Measurements from ENCODE around the gene ANXA6. TPM values are rescaled to one million over a fixed set of nuclear protein-coding genes. Genes with fewer than 3 reads are reported as not detected.
A peak's percentile ranks its signal among the peaks of the same experiment; 100 is the strongest.

ANXA6 gene
- total RNA-seq, 1 donor from 2014 or later = 320 TPM

DNA sequence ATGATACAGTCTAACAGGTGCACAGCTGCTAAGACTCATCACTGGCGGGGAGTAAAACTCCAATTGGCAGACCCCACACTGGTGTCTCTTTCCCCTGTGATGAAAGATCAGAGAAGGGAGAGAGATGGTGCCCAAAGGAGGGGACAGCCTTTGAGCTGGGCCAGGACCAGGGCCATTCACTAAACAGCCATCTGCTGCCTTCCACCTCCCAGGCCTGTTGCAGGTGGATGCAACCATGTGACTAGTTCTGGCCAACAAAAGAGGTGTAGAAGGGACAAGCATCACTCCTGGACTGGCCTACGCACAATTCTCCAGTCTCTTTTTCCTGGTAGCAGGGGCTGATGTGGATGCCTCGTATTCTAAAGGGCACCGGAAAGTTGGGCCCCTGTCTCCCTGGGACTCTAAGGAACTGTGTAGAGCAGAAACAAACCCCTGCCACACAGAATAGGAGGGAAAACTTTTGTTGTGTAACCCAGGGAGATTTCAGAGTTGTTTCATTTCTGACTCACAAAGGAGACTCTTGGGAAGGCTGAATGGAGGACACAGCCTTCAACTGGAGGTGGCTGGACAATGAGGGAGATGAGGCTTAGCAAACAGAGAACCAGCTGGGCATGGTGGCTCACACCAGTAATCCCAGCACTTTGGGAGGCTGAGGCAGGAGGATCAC lies 103.7 kb downstream of the ANXA6 start:
- Mint-ChIP-seq H3K9me3 (ENCODE audit: unreplicated experiment) (peaks cover 2% of the 10 kb centered on the region), H3K4me3 (ENCODE audit: unreplicated experiment) (no peak overlapping the region), H3K27me3 (ENCODE audit: low read depth, unreplicated experiment) (no peaks in the 10 kb centered on the region), H3K4me1 (ENCODE audit: low read depth, unreplicated experiment) (peaks cover 14% of the 10 kb centered on the region), H3K36me3 (ENCODE audit: low read depth, unreplicated experiment) (peaks cover 22% of the 10 kb centered on the region), H3K27ac (ENCODE audit: unreplicated experiment) (no peak overlapping the region)
- no peak for TF ChIP-seq EZH2 (IDR thresholded peaks at IDR 0.05; ENCODE audit: insufficient read depth, low read length)
- TF ChIP-seq, protein P1, sequence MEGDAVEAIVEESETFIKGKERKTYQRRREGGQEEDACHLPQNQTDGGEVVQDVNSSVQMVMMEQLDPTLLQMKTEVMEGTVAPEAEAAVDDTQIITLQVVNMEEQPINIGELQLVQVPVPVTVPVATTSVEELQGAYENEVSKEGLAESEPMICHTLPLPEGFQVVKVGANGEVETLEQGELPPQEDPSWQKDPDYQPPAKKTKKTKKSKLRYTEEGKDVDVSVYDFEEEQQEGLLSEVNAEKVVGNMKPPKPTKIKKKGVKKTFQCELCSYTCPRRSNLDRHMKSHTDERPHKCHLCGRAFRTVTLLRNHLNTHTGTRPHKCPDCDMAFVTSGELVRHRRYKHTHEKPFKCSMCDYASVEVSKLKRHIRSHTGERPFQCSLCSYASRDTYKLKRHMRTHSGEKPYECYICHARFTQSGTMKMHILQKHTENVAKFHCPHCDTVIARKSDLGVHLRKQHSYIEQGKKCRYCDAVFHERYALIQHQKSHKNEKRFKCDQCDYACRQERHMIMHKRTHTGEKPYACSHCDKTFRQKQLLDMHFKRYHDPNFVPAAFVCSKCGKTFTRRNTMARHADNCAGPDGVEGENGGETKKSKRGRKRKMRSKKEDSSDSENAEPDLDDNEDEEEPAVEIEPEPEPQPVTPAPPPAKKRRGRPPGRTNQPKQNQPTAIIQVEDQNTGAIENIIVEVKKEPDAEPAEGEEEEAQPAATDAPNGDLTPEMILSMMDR (IDR thresholded peaks at IDR 0.05; ENCODE audit: insufficient read depth, low read depth, low read length) = no peak
- Histone ChIP-seq H3K36me3 (ENCODE audit: insufficient read depth, low read length) (peaks cover 13% of the 10 kb centered on the region), H3K4me1 (ENCODE audit: insufficient read depth, low read length) (peaks cover 16% of the 10 kb centered on the region), H3K27me3 (ENCODE audit: insufficient read depth, low read length) (no peaks in the 10 kb centered on the region), H3K9me3 (ENCODE audit: insufficient read depth, low read depth, low read length) (no peaks in the 10 kb centered on the region), H3K4me3 (ENCODE audit: insufficient read depth, low read depth, low read length) (no peak overlapping the region), H3K9ac (ENCODE audit: low read length) (no peak overlapping the region), H2AFZ (ENCODE audit: low read depth, low read length) (no peak overlapping the region), H4K20me1 (ENCODE audit: insufficient read depth, low read length) (peaks cover 29% of the 10 kb centered on the region), H3K79me2 (ENCODE audit: insufficient read depth, low read length) (no peaks in the 10 kb centered on the region), H3K4me2 (ENCODE audit: low read length) (no peak overlapping the region), H3K27ac (ENCODE audit: low read depth, low read length) (no peak overlapping the region)
- FAIRE-seq (no peak), DNase-seq (ENCODE audit: low read depth) (no peak)

DNA sequence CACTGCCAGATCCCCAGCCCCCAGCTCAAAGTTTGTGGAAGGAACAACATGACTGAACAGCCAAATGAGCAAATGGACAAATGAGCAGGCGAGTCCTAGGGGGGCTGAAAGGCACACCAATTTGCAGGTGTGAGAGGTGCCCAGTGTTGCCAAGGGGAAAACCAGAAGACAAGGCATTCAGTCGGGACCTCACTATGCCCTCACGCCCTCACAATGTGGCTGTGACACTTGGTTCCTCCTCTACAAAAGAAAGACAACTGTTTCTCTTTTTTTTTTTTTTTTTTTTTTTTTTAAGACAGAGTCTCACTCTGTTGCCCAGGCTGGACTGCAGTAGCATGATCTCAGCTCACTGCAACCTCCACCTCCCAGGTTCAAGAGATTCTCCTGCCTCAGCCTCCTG lies 104.7 kb downstream of the ANXA6 start:
- H3K4me1 Mint-ChIP-seq (ENCODE audit: low read depth, unreplicated experiment) = peaks cover 11% of the 10 kb centered on the region
- H3K27me3 Mint-ChIP-seq (ENCODE audit: low read depth, unreplicated experiment) = no peaks in the 10 kb centered on the region
- no peak overlapping the region for H2AFZ ChIP-seq (ENCODE audit: low read depth, low read length)
- no peaks in the 10 kb centered on the region for H3K9me3 ChIP-seq (ENCODE audit: insufficient read depth, low read depth, low read length)
- peaks cover 33% of the 10 kb centered on the region for H4K20me1 ChIP-seq (ENCODE audit: insufficient read depth, low read length)
- DNase-seq (ENCODE audit: low read depth) = no peak
- TF ChIP-seq, protein P1 (IDR thresholded peaks at IDR 0.05; ENCODE audit: insufficient read depth, low read depth, low read length) = no peak
- no peak for TF ChIP-seq EZH2 (IDR thresholded peaks at IDR 0.05; ENCODE audit: insufficient read depth, low read length)
- no peak overlapping the region for H3K4me3 ChIP-seq (ENCODE audit: insufficient read depth, low read depth, low read length)
- H3K27me3 ChIP-seq (ENCODE audit: insufficient read depth, low read length) = no peaks in the 10 kb centered on the region
- H3K4me3 Mint-ChIP-seq (ENCODE audit: unreplicated experiment) = no peak overlapping the region
- no peak for FAIRE-seq
- H3K79me2 ChIP-seq (ENCODE audit: insufficient read depth, low read length) = no peaks in the 10 kb centered on the region
- peaks cover 21% of the 10 kb centered on the region for H3K36me3 Mint-ChIP-seq (ENCODE audit: low read depth, unreplicated experiment)
- no peak overlapping the region for H3K27ac ChIP-seq (ENCODE audit: low read depth, low read length)
- H3K27ac Mint-ChIP-seq (ENCODE audit: unreplicated experiment) = peak overlapping the region; percentile 26
- H3K4me1 ChIP-seq (ENCODE audit: insufficient read depth, low read length) = peaks cover 7% of the 10 kb centered on the region
- peaks cover 2% of the 10 kb centered on the region for H3K9me3 Mint-ChIP-seq (ENCODE audit: unreplicated experiment)
- H3K9ac ChIP-seq (ENCODE audit: low read length) = no peak overlapping the region
- no peak overlapping the region for H3K4me2 ChIP-seq (ENCODE audit: low read length)
- H3K36me3 ChIP-seq (ENCODE audit: insufficient read depth, low read length) = peaks cover 13% of the 10 kb centered on the region

DNA sequence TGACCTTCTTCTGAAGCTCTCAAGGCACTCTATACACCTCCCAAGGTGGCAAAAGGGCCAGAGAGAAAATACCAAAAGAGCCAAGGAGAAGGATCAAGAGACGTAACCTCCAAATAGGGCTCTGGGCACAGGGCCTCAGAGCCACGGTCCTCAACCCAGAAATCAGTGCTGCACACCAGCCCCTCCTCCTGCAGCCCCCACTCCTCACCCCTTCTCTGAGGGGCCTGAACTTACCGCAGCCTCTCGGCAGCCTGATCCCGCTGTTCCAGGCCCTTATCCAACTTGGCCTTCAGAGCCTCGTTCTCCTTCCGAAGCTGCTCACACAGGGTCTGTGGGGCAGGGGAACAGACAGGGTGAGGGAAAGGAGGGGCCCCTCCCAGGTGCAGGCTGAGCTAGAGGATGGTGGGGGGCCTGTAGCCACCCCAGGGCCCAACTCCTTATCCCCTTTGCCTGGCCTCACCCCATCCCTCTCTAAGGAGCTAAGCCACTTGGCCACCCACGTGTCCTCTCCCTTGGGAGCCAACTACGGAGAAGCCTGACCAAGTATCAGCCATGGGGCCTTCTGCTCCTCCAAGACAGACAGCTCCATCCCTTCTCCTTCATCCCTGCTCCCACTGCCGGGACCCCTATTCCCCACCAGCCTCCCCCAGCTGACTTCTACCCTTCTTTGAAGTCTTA lies 105.5 kb downstream of the ANXA6 start:
- Histone ChIP-seq H3K4me1 (ENCODE audit: insufficient read depth, low read length) (peaks cover 7% of the 10 kb centered on the region), H3K9me3 (ENCODE audit: insufficient read depth, low read depth, low read length) (no peaks in the 10 kb centered on the region), H2AFZ (ENCODE audit: low read depth, low read length) (no peak overlapping the region), H3K36me3 (ENCODE audit: insufficient read depth, low read length) (peaks cover 16% of the 10 kb centered on the region), H3K27ac (ENCODE audit: low read depth, low read length) (no peak overlapping the region), H3K79me2 (ENCODE audit: insufficient read depth, low read length) (no peaks in the 10 kb centered on the region), H3K9ac (ENCODE audit: low read length) (no peak overlapping the region), H3K4me2 (ENCODE audit: low read length) (no peak overlapping the region), H3K4me3 (ENCODE audit: insufficient read depth, low read depth, low read length) (no peak overlapping the region), H4K20me1 (ENCODE audit: insufficient read depth, low read length) (peaks cover 41% of the 10 kb centered on the region), H3K27me3 (ENCODE audit: insufficient read depth, low read length) (no peaks in the 10 kb centered on the region)
- H3K9me3 Mint-ChIP-seq (ENCODE audit: unreplicated experiment) = peaks cover 2% of the 10 kb centered on the region
- FAIRE-seq = no peak
- no peak overlapping the region for H3K4me3 Mint-ChIP-seq (ENCODE audit: unreplicated experiment)
- peaks cover 20% of the 10 kb centered on the region for H3K36me3 Mint-ChIP-seq (ENCODE audit: low read depth, unreplicated experiment)
- TF ChIP-seq EZH2 (IDR thresholded peaks at IDR 0.05; ENCODE audit: insufficient read depth, low read length) = no peak
- TF ChIP-seq, protein P1 (IDR thresholded peaks at IDR 0.05; ENCODE audit: insufficient read depth, low read depth, low read length) = no peak
- DNase-seq (ENCODE audit: low read depth) = no peak
- H3K27ac Mint-ChIP-seq (ENCODE audit: unreplicated experiment) = no peak overlapping the region
- H3K4me1 Mint-ChIP-seq (ENCODE audit: low read depth, unreplicated experiment) = peaks cover 11% of the 10 kb centered on the region
- H3K27me3 Mint-ChIP-seq (ENCODE audit: low read depth, unreplicated experiment) = no peaks in the 10 kb centered on the region
